Adrenal gland (tissue), 12 donors: Measurements from ENCODE around the gene LARP1. TPM values are rescaled to one million over a fixed set of nuclear protein-coding genes. Genes with fewer than 3 reads are reported as not detected.

ENCODE experiments used
- DNase-seq, 7 donors: peaks; one replicate each; pipeline ENCODE4 v3.0.0-alpha.2; 2019 to 2020
- H3K27ac ChIP-seq, 5 donors: fragments of 200-600 bp; sonication (generic) in 4 of 5; 1 replicate in 3 of 5; 2 replicates in 2 of 5; pipeline versions ENCODE4 v1.5.1 to v1.8.0; 2016 to 2020; ENCODE audit warnings: mild to moderate bottlenecking in 1 of 5
- H3K27me3 ChIP-seq: fragments of 200-600 bp; 2 replicates; pipeline ENCODE4 v1.8.0; 2021
- H3K36me3 ChIP-seq, 2 donors: fragments of 200-600 bp; replicated peaks in 1 of 2; 1 replicate in 1 of 2; 2 replicates in 1 of 2; pipeline versions ENCODE4 v1.5.1 to v1.8.0; 2018 to 2022
- H3K4me1 ChIP-seq, 2 donors: fragments of 200-600 bp; replicated peaks in 1 of 2; 1 replicate in 1 of 2; 2 replicates in 1 of 2; pipeline versions ENCODE4 v1.5.1 to v1.8.0; 2018 to 2021
- H3K4me3 ChIP-seq, 4 donors: fragments of 200-600 bp; sonication (generic) in 3 of 4; one replicate each; pipeline ENCODE4 v1.5.1; 2016 to 2018
- H3K9me3 ChIP-seq, 3 donors: fragments of 200-600 bp; sonication (generic) in 1 of 3; replicated peaks in 1 of 3; 1 replicate in 2 of 3; 2 replicates in 1 of 3; pipeline versions ENCODE4 v1.5.1 to v1.8.0; 2016 to 2021
- CTCF ChIP-seq, 6 experiments: fragments of 450-650 bp in 4 of 6; fragments of 200-600 bp in 2 of 6; sonication (generic) in 1 of 6; IDR thresholded peaks; 1 replicate in 5 of 6; 2 replicates in 1 of 6; pipeline versions ENCODE4 v1.5.1 to v1.8.0; 2016 to 2021; ENCODE audit warnings: antibody characterized with exemption in 6 of 6, mild to moderate bottlenecking in 2 of 6, moderate library complexity in 1 of 6
- POLR2A ChIP-seq, 2 donors: fragments of 450-650 bp; IDR thresholded peaks; one replicate each; pipeline ENCODE4 v1.6.1; 2017; ENCODE audit warnings: antibody characterized with exemption in 2 of 2, mild to moderate bottlenecking in 2 of 2, moderate library complexity in 1 of 2
- WGBS, 4 donors: extraction: QIAGEN DNeasy Blood & Tissue Kit in 2 of 4; methylation state at CpG; one replicate each; pipeline versions ENCODE4 v1.1.5 to v1.1.7; 2013 to 2017; 5-methylcytosine and 5-hydroxymethylcytosine counted together
- intact Hi-C, 2 donors: fragments of 100-400 bp; cut with DNase I; formaldehyde crosslinking; loops; one replicate each; pipeline versions ENCODE4 v1.14.1 to v1.15.0; 2022 to 2023
- polyA plus RNA-seq, 3 donors: library from polyadenylated mRNA; stranded (reverse); fragments of 200-250 nt in 2 of 3; fragments of 350-450 nt in 1 of 3; fragmentation: Illumina TruSeq in 1 of 3; extraction: RNeasy Lipid Tissue Mini Kit (QIAGEN cat#74804) in 1 of 3; gene quantifications; one replicate each; pipeline ENCODE4 v1.2.3, GENCODE V29; 2013 to 2014
- total RNA-seq, 9 donors: library from RNA; depleted of rRNA in 4 of 9; stranded (reverse); fragments of >200 nt in 4 of 9; fragments of 120-200 nt in 1 of 9; fragmentation: NEBNext Ultra II Directional in 1 of 9; extraction: Animal tissue kit (Norgen Biotek cat#: 25700) in 1 of 9; gene quantifications; one replicate each; pipeline versions ENCODE4 v1.1.0 to v1.2.4, GENCODE V29; 2013 to 2023
- donor health status: healthy with polysubstance abuse.
- donor health status: Bipolar disorder and iron deficiency.
- donor health status: DM: yes; HTN: yes; CAD: no.
- donor health status: DM: no; HTN: no; CAD: no.
- donor health status: DM: no; HTN: no; CAD: no.
- donor health status: DM: yes; HTN: yes; CAD: no.

The LARP1 gene
- total and polyA plus RNA-seq, 12 donors, result 30.5 to 209 (median 126) TPM

GRCh38 chr5:154802050-154802449 lies 46.9 kb downstream of the LARP1 start:
- WGBS, 4 donors, result 87 to 94% (median 92%) methylated on average over 3 to 9 of the region's 9 CpGs
- H3K4me3 ChIP-seq, result no peak overlapping the region
- H3K27ac ChIP-seq, result no peak overlapping the region
- no peaks in the 10 kb centered on the region for H3K27me3 ChIP-seq
- DNase-seq, result no peak
- intact Hi-C loops, result loop anchor here in 1 of 2 donors (10.0 kb wide), 1 partner anchor 117 kb away; no protein-coding TSS in a partner anchor
- TF ChIP-seq CTCF (IDR thresholded peaks at IDR 0.05) (no peak), POLR2A (IDR thresholded peaks at IDR 0.05) (no peak)
- peaks cover 0 to 99% of the 10 kb centered on the region in 2 donors for H3K36me3 ChIP-seq
- no peaks in the 10 kb centered on the region for H3K4me1 ChIP-seq
- H3K9me3 ChIP-seq, result no peaks in the 10 kb centered on the region

GRCh38 chr5:154806176-154806575 lies 51.0 kb downstream of the LARP1 start:
- 69 to 77% (median 72%) methylated on average over 4 of the region's 4 CpGs for WGBS, 4 donors

GRCh38 chr5:154811239-154811638 lies 56.1 kb downstream of the LARP1 start:
- Histone ChIP-seq H3K4me3 (no peak overlapping the region), H3K27ac (peak overlapping the region in 1 of 5 donors; percentile 44), H3K4me1 (peaks cover 0 to 8% of the 10 kb centered on the region in 2 donors), H3K36me3 (peaks cover 0 to 94% of the 10 kb centered on the region in 2 donors), H3K27me3 (no peaks in the 10 kb centered on the region), H3K9me3 (no peaks in the 10 kb centered on the region)
- 68 to 77% (median 73%) methylated on average over 7 of the region's 7 CpGs for WGBS, 4 donors
- no peak for TF ChIP-seq POLR2A (IDR thresholded peaks at IDR 0.05)
- TF ChIP-seq CTCF (IDR thresholded peaks at IDR 0.05), result no peak
- DNase-seq, result no peak
- intact Hi-C loops, result loop anchor here (2.0 to 5.0 kb wide), 2 partner anchors 159 to 160 kb away; no protein-coding TSS in a partner anchor

More at GRCh38 chr5:154806176-154806575, 51.0 kb downstream of the LARP1 start:
- no peaks in the 10 kb centered on the region for H3K9me3 ChIP-seq
- no peak overlapping the region for H3K27ac ChIP-seq
- intact Hi-C loops, result loop anchor here in 1 of 2 donors (10.0 kb wide), 1 partner anchor 121 kb away; no protein-coding TSS in a partner anchor
- H3K27me3 ChIP-seq, result no peaks in the 10 kb centered on the region
- H3K36me3 ChIP-seq, result peaks cover 0 to 98% of the 10 kb centered on the region in 2 donors
- no peak for TF ChIP-seq POLR2A (IDR thresholded peaks at IDR 0.05)
- TF ChIP-seq CTCF (IDR thresholded peaks at IDR 0.05), result no peak
- no peaks in the 10 kb centered on the region for H3K4me1 ChIP-seq
- no peak for DNase-seq
- H3K4me3 ChIP-seq, result no peak overlapping the region

- peaks cover 0 to 12% of the 10 kb centered on the region in 2 donors for H3K4me1 ChIP-seq
- WGBS, 4 donors, result 13 to 27% (median 20%) methylated on average over 3 of the region's 3 CpGs
- no peaks in the 10 kb centered on the region for H3K27me3 ChIP-seq
- H3K36me3 ChIP-seq, result peaks cover 0 to 92% of the 10 kb centered on the region in 2 donors
- intact Hi-C loops, result loop anchor here (2.0 to 5.0 kb wide), 2 partner anchors 160 to 161 kb away; no protein-coding TSS in a partner anchor
- no peak overlapping the region for H3K4me3 ChIP-seq
- H3K9me3 ChIP-seq, result no peaks in the 10 kb centered on the region
- peak overlapping the region in 1 of 5 donors; percentile 44 for H3K27ac ChIP-seq
- DNase-seq, result peak; percentile 63 to 90 (median 78)
- peak; percentile 92 to 97 (median 94) for TF ChIP-seq CTCF (IDR thresholded peaks at IDR 0.05)
- no peak for TF ChIP-seq POLR2A (IDR thresholded peaks at IDR 0.05)
Measured at GRCh38 chr5:154811653-154812465, 56.7 kb downstream of the LARP1 start.
